ENCODE data around the gene KCNG3.

KCNG3 gene

DNA sequence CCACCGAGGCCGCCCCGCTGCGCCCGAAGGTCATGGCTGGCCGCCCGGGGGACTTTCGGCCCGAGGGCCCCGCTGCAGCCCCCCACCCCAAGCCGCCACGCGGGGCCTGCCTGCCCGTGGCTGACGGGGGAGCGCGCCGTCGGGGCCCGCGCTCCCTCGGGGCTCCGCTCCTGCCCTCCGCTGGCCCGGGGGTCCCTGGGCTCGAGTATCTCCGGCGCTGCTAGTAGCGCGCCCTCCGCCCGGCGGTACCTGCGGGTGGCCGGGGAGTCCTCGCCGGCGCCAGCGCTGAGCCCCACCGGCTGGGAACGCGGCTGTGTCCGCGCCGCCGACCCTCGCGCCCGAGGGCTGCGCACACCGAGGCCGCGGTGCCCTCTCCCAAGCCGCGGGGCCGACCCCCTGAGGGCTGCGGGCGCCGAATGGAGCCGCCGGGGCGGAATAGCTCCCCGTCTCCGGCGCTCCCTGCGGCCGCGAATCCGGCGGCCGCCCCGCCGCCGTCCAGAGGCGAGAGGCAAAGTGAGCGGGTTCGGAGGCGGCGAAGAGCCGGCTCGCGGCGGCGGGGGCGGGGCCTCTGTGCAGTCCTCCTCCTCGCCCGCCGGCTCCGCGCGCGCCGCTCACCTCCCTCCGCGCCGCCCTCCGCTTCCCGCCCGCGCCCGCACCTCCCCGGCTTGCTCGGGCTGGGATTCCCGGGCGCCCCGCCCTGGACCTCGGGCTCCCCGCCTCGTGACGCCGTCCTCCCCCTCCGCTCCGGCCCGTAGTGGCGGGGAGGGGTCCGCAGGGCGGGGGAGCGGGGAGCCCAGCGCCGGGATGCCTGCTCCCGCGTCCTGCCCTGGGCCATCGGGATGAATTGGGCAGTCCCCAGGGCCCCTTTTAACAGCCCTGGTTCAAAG lies at the start of gene KCNG3:
KCNG3 (minus strand) TSS at position 515 of the 887 bp plus-strand sequence; CDS start at position 34, 481 bp downstream.
- peak; percentile 73 to 78 for DNase-seq

- no peak for DNase-seq
Observed at GRCh38 chr2:42542871-42543270, 49.1 kb upstream of the KCNG3 start.

GRCh38 chr2:42537493-42537892 lies 43.7 kb upstream of the KCNG3 start:
- no peak for DNase-seq

- DNase-seq = no peak
Observed at GRCh38 chr2:42532397-42532796, 38.6 kb upstream of the KCNG3 start.

DNA sequence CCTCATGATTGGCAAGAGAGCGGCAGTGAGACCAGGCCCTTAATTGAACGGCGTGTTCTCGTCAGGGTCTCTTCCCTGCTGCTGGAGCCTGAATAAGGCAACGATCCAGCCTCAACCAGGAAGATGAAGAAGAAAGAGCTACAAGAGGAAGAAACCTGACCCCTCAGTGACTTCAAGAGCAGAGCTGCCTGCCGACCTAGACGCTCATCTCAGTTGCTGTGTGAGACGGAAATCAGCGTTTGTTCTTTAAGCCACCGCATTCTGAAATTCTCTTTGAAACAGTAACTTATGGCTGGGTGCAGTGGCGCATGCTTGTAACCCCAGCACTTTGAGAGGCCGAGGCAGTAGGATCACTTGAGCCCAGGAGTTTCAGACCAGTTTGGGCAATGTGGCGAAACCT lies 29.6 kb upstream of the KCNG3 start:
- no peak for DNase-seq

DNA sequence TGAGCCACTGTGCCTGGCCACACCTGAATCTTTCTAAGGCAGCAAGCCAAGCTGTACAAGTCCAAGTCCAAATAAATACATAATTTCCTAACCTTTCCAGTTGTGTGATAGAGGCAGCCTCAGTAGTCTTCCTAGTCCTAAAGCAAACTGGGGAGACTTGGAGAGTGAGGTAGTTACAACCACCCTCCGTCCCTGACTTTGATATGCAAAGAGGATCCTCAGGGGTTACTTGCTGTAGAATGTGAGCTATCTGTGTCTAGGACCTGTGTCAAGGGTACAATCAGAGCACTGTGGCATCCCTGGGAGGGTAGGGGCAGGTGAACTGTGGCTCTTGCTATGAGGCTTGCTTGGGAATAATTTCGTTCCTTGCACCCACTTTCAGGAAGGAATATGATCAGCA lies 28.3 kb upstream of the KCNG3 start:
- no peak for DNase-seq

GRCh38 chr2:42519624-42520023 lies 25.8 kb upstream of the KCNG3 start:
- no peak for DNase-seq

DNA sequence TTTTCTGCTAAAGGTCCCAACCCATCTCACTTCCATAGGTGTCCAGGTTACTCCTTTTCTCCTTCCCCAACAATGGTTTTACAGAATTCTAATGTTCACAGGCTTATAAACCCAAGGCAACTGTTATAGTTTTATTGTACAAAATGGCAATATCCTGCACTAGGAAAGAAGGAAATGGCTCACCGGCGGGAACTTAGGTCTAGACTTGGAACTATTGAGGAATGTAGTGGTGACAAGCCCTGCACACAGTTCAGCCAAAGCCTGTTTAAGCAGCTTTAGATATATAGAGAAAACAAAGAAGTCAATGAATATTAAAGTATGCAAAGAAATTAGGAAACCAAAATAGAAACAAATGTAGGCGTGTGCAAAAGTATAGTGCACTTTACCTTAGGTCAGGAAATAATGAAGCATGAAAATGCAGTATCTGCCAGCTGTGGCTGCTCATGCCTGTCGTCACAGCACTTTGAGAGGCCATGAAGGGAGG lies 22.7 kb upstream of the KCNG3 start:
- no peak for DNase-seq

DNA sequence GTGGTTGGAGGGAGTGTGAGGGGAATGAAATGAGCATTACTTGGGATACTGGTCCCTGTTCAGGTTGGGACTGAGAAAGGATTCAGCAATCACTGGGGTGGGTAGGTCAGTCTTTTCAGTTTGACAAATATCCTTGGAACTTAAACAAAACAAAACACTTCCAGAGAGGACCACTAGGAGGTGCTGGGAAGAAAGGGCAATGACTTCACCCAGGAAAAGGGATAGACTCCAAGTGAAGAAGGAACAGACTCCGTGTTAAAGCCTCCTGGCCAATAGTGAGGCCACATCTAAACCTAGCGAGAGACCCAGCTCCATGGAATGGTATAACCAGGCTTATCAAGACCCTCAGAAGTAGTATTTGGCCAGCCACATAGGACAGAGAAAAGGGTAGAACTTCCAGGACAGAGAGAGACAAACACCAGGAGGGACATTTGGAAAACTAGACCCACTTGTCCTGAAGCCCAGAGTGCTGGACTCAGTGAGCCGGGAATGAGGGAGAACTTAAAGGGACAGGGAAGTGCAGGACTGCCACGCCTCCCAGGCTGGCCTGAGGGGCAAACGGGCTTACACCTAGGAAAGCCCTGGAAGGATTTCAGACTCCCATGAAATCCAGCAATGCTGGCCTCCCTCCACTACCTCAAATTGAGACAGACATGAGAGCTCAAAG lies 19.6 kb upstream of the KCNG3 start:
- no peak for DNase-seq

GRCh38 chr2:42510608-42511243 lies 16.9 kb upstream of the KCNG3 start:
- DNase-seq = no peak

DNA sequence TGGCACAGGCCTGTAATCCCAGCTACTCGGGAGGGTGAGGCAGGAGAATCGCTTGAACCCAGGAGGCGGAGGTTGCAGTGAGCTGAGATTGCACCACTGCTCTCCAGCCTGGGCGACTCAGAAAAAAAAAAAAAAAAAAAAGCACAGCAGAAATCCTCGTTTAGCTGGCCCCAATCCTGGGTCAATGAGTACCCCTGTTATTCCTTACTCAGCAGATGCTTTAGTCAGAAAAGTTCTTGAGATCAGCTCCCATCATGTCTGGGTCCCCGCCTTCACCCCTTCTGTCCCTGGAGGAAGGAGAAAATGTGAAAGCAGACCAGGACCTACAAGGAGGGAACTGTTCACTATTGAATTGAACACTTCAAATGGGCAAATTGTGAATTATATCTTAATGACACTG lies 16.4 kb upstream of the KCNG3 start:
- DNase-seq = no peak

DNA sequence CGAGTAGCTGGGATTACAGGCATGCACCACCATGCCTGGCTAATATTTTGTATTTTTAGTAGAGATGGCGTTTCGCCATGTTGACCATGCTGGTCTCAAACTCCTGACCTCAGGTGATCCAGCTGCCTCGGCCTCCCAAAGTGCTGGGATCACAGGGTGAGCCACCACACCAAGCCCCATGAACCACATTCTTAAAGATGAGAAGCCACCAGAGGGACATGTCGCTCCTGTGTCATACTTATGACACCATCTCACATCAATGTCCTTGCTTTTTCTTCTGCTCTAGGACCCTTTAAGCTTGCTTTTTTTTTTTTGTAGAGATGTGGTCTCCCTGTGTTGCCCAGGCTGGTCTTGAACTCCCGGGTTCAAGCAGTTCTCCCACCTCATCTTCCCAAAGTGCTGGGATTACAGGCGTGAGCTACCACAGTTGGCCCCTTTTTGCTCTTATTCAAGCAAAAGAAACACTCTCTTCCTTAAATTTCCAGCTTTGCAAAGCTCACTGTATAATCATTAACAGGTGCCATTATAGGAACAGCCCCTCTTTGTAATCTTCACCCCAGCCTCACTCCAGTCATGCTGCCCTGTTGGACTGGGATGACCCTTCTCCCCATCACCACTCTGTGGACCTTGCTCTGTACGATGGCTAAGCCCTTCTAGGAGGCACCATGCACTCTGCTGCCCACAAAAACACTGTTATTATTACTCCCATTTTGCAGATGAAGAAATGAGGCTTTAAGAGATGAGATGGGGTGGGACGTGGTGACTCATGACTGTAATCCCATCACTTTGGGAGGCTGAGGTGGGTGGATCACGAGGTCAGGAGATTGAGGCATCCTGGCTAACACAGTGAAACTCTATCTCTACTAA lies 10.8 kb upstream of the KCNG3 start:
- DNase-seq = no peak

DNA sequence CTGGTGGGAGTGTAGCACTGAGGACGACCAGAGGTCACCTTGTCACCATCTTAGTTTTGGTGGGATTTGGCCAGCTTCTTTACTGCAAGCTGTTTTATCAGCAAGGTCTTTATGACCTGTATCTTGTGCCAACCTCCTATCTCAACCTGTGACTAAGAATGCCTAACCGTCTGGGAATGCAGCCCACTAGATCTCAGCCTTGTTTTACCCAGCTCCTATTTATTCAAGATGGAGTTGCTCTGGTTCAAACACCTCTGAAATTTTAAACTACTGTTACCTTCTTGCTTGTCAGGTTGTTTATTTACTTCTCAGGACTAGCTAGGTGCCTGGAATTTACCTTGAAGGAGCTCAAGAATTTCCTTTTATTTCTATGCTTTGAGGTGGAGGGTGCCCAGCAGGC lies 9.5 kb upstream of the KCNG3 start:
- DNase-seq = no peak

DNA sequence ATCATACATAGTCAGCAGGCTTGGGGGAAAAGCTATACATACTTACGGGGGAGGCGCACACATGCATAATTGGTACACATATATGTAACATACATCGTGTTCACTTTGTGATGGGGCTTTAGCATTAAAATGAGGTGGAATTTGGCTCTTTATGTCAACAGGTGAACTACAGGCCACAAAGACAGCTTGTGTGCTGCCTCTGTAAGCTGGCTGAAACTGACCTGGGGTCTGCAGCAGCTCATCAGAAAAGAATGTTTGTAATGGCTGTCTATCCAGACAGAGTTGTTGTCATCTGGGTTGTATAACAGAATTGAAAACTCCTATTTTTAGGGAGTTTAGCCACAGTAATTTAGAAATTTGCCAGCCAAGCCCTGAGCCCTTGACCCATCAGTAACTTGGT lies 4.7 kb upstream of the KCNG3 start:
- no peak for DNase-seq

GRCh38 chr2:42495611-42496010 lies 1.8 kb upstream of the KCNG3 start:
- no peak for DNase-seq

GRCh38 chr2:42495234-42495581 lies 1.4 kb upstream of the KCNG3 start:
- DNase-seq = no peak

DNA sequence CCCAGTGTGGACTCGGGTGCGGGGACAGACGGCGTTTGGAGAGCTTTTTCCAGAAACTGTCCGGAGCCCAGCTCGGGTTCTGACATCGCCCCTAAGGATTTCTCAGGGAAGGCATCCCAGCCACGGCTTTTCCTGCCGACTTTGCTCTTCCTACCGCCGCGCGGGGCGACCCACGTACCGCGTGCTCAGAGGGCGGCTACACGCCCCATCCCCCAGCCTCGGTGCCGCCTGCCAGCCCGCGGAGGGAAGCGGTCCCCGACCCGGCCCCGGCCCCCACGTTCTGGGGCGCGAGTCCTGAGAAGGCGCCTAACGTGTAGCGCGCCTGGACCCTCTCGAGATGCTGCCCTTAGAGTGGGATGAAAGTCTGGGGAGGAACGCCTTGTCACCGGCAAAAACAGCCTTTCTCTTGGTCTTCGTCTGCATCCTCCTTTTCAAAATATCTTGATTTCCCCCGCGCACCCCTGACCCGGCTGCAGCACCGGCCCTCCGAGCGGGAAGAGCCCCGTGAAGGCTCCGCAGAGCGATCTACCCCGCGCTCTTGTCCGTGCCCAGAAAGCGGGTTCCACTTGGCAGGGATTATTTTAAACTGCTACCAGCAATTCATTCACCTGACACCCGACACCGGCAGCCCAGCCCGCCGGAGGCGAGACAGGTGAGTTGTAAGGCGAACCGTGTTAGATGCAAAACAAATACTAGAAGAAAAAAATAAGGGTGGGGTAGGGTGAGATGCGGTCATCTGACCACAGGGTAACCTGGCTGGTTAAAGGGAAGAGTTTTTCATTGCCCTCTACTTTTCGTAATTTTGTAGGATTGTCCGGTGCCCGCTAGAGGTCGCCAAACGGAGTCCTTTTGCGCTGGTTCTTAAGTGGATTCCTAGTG lies 812 bp upstream of the KCNG3 start:
- peak; percentile 66 to 71 for DNase-seq

DNA sequence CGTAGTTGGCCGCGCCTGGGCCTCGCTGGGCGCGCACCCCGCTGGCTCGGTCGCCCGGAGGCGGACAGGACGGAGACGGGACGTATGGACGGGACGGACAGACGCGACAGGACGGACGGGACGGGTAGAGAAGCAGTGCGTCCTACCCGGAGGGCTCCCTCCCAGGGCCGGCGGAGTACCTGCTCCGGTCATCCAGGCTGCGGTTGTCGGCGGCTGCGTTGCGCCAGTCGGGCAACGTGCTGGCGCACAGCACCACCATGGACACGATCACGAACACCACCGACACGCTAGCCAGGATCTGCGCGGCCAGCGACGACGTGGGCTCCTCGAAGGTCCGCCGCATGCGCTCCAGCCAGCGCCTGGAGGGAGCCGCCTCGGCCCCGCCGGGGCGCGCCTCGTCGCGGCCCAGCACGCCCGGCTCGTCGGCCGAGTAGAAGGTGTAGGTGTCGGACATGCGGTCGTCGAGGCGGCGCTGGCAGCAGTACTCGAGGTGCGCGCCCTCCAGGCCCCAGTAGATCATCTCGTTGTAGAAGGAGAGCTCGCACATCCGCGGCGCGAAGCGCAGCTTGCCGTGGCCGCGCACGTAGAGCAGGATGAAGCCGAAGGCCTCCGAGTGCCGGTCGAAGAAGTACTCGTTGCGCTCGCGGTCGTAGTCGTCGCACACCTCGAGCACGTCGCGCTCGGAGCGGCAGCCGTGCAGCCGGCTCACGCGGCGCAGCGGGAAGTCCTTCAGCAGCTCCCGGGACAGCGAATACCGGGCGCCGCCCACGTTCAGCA lies 903 bp downstream of the KCNG3 start:
- DNase-seq = peak; percentile 21 to 27

DNA sequence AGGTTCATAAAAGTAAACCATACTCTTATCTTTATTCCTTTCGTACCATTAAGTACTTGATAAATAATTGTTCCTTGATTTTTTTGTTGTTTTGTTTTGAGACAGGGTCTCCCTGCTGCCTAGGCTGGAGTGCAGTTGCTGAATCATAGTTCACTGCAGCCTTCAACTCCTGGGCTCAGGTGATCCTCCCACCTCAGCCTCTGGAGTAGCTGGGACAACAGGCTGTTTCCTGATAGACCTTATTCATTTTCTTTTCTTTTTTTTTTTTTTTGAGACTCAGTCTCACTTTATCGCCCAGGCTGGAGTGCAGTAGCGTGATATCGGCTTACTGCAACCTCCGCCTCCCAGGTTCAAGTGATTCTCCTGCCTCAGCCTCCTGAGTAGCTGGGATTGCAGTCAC lies 5.5 kb downstream of the KCNG3 start:
- DNase-seq = no peak

- DNase-seq = no peak
Observed at GRCh38 chr2:42486145-42486906, 7.5 kb downstream of the KCNG3 start.
